Testis (tissue), 2 donors: ENCODE results near the gene COPG2.

ENCODE experiments used
- CTCF ChIP-seq, 3 experiments: fragments of 450-650 bp in 2 of 3; fragments of 200-600 bp in 1 of 3; sonication (generic) in 1 of 3; IDR thresholded peaks; one replicate each; pipeline ENCODE4 v1.5.1; 2016 to 2019; ENCODE audit warnings: antibody characterized with exemption in 3 of 3, mild to moderate bottlenecking in 2 of 3, moderate library complexity in 1 of 3
- POLR2A ChIP-seq: fragments of 450-650 bp; IDR thresholded peaks from one replicate; pipeline ENCODE4 v1.6.1; 2017; ENCODE audit warnings: antibody characterized with exemption, mild to moderate bottlenecking, moderate library complexity

GRCh38 chr7:130632111-130632510, 36.4 kb downstream of the COPG2 start:
- TF ChIP-seq CTCF (IDR thresholded peaks at IDR 0.05) (no peak), POLR2A (no peak)
